GM19455 (cell line): ENCODE measurements around the gene ELAPOR1.
"Not testable (repeated sequence)": the region's sequence is repeated elsewhere in the genome, so short reads cannot be mapped to it uniquely, and the experiment has no call there.

Experiments used
- ATAC-seq: cut with Tn5 transposase; IDR thresholded peaks from one replicate; pipeline ENCODE4 v1.9.1; 2021; ENCODE audit not compliant: unreplicated experiment

The ELAPOR1 gene

GRCh38 chr1:109135940-109136339 is 22.0 kb downstream of the ELAPOR1 start:
- ATAC-seq = no peak

GRCh38 chr1:109136766-109137165 is 22.9 kb downstream of the ELAPOR1 start:
- no peak for ATAC-seq

DNA sequence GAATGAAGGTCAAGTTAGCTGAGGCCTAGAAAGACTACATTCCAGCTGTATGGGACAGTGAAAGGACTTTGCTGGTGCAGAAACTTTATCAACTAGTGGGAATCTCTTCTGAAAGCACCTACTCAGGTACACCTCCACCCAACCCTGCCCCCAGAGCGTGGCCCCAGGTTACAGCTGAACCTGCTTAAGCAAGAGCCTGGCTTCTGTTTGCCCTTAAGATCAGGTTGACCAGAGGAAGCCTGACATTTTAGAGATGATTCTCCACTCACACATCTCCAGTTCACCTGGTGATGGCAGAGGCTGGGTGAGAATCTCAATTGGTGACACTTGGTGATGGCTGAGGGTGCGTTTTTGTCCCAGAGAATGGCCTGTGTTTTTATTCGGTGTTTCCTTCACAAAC is 24.0 kb downstream of the ELAPOR1 start:
- no peak for ATAC-seq

- no peak for ATAC-seq
These were observed 24.4 kb downstream of the ELAPOR1 start for GRCh38 chr1:109138358-109138757.

DNA sequence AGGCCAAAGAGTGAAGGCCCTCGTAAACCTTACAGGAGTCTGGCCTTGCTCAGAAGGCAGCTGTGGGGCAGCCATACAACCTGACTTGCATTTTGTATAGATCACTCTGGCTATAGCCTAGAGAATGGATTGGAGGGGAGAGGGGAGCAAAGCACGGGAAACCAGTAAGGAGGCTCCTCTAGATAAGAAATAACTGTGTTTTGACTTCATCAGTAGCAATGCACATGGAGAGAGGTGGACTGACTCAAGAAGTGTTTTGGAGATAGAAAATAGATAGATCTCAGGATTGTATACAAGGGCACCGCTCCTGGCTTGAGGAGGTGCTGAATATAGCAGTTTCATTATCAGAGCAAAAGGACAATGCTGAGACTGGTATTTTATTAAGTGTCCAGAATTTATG is 26.5 kb downstream of the ELAPOR1 start:
- no peak for ATAC-seq

DNA sequence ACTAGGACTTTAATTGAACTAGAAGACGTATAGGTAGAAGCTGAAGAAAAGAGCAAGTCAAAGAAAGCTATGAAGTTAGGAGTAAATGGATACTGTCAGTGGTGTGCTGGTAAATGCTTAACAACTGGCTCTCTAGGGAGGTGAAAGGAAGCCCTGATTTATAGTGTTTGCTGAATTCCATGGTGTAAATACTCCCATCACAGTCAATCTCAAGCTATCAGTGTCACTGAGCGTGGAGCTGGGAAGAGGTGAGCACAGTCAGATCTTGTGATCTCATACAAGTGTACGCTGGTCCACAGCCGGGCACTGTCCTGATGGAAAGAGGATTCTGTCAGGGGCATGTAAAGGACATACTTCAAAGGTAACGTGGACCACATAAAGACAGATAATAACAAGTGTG is 28.3 kb downstream of the ELAPOR1 start:
- no peak for ATAC-seq

GRCh38 chr1:109142725-109143124 is 28.8 kb downstream of the ELAPOR1 start:
- not testable (repeated sequence) for ATAC-seq

DNA sequence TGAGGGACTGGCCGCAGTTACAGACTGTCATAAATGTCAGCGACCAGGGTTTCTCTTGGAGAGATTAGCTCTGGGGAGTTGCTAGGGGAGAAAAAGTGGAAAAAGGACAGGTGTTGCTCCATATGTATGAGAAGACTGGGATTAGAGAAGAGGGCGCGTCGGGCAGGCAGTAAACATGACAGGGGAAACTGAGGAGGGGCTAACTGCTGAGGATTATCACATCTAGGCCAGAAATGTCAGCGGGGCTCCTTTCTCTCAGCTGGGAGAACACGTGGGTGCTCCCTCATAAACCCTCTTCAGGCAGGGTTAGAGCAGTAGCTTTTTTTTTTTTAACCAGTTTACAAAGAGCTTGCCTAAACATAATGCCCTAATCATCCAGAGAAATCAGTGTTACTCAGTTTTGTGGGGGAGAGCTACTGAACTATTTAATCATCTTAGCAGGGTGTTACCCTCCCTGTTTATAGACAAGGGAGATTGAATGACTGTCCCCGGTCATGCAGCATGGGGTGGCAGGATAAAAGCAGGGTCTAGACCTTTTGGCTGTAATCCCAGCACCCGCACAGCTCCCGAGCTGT is 35.2 kb downstream of the ELAPOR1 start:
- ATAC-seq = no peak

DNA sequence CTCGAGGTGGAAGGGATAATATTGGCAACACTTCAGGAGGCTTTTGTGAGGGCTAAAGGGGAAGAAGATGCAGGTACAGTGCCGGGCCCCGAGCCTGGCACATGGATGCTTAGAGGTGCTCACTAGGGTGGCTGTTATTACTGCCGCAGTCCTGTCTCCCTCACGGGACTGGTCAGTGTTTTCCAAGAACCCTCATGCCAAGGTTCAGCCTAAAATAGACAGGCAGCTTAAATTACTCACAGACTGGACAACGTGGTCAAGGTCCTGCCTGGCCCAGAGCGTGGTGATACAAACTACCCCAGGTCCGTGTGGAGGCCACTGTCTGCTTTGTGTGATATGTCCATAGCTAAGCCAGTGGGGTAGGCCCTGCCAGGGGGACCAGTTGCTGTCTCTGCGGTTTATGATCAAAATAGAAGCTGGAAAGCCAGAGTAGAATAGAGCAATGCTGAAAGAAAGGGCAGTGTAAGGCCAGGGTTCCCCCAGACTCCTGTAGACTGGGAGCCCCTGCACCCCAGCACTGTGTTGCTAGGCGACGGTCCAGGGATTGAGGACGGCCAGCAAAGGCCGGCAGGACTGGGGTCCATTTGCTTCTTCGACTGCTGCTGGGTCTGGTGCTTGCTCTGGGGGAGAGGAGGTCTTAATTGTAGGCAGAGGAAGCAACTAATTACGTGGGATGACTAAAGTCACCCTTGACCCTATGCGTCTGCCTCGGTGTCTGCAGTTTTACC is 36.1 kb downstream of the ELAPOR1 start:
- no peak for ATAC-seq

- ATAC-seq = no peak
These were observed 37.5 kb downstream of the ELAPOR1 start for GRCh38 chr1:109151146-109151990.

GRCh38 chr1:109152196-109152595 is 38.3 kb downstream of the ELAPOR1 start:
- ATAC-seq = no peak

DNA sequence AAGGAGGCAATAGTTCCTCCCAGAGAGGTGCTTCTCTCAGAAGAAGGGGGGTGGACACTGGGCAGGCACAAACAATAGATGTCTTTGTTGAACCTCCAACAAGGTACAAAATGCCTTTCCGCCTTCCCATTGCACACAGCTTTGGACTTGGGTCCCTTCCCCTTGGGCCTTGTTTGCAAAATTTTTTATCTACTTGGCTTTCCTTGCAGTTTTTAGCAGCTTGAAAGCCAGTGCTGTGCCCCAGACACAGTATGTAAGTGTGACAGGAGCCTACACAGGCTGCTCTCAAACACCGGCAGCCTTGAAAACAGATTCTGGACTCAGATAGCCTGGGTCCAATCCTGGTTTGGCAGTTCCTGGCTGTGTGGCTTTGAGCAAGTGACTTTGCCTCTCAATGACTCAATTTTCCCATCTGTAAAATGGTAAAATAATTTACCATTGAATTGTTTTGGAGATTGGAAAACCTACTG is 43.0 kb downstream of the ELAPOR1 start:
- no peak for ATAC-seq

DNA sequence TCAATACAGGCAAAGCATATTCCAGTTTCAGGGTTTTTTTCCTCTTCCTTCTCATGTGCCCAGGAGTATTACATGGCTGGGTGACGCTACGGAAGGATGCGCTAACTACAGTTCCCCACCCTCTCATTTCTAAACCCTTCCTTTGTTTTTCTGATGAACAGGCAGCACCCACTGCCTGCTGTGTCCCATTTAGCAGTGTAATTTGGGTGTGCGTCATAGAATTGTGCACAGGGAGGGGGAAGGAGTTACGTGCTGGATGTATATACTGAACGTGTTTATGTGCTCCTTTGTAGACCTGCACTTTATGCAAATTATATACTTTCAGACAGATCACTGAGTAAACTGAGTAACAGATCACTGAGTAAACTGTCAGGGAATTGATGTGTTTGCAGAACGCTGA is 44.5 kb downstream of the ELAPOR1 start:
- ATAC-seq = no peak

- no peak for ATAC-seq
These were observed 45.4 kb downstream of the ELAPOR1 start for GRCh38 chr1:109159326-109159725.

DNA sequence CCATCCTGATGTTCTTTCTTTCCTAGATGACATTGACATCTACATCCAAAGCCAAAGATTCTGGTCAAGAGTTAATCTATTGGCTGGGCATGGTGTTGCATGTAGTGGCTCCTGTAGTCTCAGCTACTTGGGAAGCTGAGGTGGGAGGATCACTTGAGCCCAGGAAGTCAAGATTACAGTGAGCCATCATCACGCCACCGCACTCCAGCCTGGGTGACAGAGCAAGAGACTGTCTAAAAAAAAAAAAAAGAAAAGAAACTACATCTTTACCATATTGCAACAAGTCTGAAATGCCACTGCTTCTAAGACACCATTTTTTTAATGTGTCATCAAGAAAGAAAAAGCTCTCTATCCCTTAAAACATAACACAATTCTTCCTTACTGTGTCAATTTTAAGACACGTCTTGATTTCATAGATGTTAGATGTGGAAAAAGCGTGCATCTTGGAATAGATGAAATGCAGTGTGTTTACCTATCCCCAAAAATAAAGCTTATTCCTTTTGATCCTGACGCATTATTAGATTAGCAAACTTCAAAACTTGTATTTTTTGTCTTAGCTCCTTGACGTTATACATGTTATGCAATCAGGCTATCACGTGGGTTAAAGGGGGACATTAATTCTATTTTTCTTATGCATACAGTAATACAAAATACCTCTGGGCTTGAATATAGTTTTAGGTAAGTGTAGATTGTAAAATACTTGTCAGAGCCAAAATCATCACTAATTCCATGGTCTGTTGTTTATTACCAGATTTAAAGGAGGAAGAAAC is 46.3 kb downstream of the ELAPOR1 start:
- no peak for ATAC-seq

GRCh38 chr1:109161858-109162606 is 48.1 kb downstream of the ELAPOR1 start:
- no peak for ATAC-seq

- ATAC-seq = no peak
These were observed 48.7 kb downstream of the ELAPOR1 start for GRCh38 chr1:109162626-109163025.

- no peak for ATAC-seq
These were observed 49.6 kb downstream of the ELAPOR1 start for GRCh38 chr1:109163551-109163950.
